Suprapubic skin (tissue), 4 donors: ENCODE data around the gene INSM1. TPM values are rescaled to one million over a fixed set of nuclear protein-coding genes. Genes with fewer than 3 reads are reported as not detected.

ENCODE experiments used
- DNase-seq, 2 donors: peaks; one replicate each; pipeline ENCODE4 v3.0.0-alpha.2; 2019; ENCODE audit warnings: low spot score in 2 of 2
- H3K27ac ChIP-seq: fragments of 200-600 bp; sonication (generic); one replicate; pipeline ENCODE4 v1.5.1; 2019
- H3K27me3 ChIP-seq: fragments of 200-600 bp; sonication (generic); one replicate; pipeline ENCODE4 v1.5.1; 2019
- H3K36me3 ChIP-seq: fragments of 200-600 bp; sonication (generic); one replicate; pipeline ENCODE4 v1.5.1; 2019
- H3K4me1 ChIP-seq: fragments of 200-600 bp; sonication (generic); one replicate; pipeline ENCODE4 v1.5.1; 2019
- H3K4me3 ChIP-seq: fragments of 200-600 bp; sonication (generic); one replicate; pipeline ENCODE4 v1.5.1; 2019; ENCODE audit warnings: mild to moderate bottlenecking
- H3K9me3 ChIP-seq: fragments of 200-600 bp; sonication (generic); one replicate; pipeline ENCODE4 v1.5.1; 2019
- EP300 ChIP-seq: sonication (generic); formaldehyde crosslinking; IDR thresholded peaks from one replicate; pipeline ENCODE4 v1.6.1; 2017; ENCODE audit warnings: antibody characterized with exemption
- POLR2A ChIP-seq, 2 donors: fragments of 450-650 bp; IDR thresholded peaks; one replicate each; pipeline ENCODE4 v1.6.1; 2017; ENCODE audit warnings: antibody characterized with exemption in 2 of 2, mild to moderate bottlenecking in 2 of 2, moderate library complexity in 2 of 2
- POLR2AphosphoS5 ChIP-seq, 3 donors: sonication (generic); formaldehyde crosslinking; IDR thresholded peaks; one replicate each; pipeline ENCODE4 v1.6.1; 2017; ENCODE audit warnings: antibody characterized with exemption in 3 of 3
- WGBS: methylation state at CpG from one replicate; pipeline ENCODE4 v1.1.5; 2018; 5-methylcytosine and 5-hydroxymethylcytosine counted together
- total RNA-seq, 4 donors: library from RNA; depleted of rRNA; stranded (reverse); fragments of >200 nt; gene quantifications; one replicate each; pipeline ENCODE4 v1.1.0, GENCODE V29; 2016
- TF ChIP-seq, protein P1 (sequence below), 2 donors: fragments of 200-600 bp in 1 of 2; fragments of 450-650 bp in 1 of 2; sonication (generic) in 1 of 2; IDR thresholded peaks; one replicate each; pipeline ENCODE4 v1.5.1; 2016 to 2019; ENCODE audit warnings: antibody characterized with exemption in 2 of 2, mild to moderate bottlenecking in 1 of 2, moderate library complexity in 1 of 2

Gene INSM1
- total RNA-seq, 4 donors from 2014 or later, result not detected

DNA sequence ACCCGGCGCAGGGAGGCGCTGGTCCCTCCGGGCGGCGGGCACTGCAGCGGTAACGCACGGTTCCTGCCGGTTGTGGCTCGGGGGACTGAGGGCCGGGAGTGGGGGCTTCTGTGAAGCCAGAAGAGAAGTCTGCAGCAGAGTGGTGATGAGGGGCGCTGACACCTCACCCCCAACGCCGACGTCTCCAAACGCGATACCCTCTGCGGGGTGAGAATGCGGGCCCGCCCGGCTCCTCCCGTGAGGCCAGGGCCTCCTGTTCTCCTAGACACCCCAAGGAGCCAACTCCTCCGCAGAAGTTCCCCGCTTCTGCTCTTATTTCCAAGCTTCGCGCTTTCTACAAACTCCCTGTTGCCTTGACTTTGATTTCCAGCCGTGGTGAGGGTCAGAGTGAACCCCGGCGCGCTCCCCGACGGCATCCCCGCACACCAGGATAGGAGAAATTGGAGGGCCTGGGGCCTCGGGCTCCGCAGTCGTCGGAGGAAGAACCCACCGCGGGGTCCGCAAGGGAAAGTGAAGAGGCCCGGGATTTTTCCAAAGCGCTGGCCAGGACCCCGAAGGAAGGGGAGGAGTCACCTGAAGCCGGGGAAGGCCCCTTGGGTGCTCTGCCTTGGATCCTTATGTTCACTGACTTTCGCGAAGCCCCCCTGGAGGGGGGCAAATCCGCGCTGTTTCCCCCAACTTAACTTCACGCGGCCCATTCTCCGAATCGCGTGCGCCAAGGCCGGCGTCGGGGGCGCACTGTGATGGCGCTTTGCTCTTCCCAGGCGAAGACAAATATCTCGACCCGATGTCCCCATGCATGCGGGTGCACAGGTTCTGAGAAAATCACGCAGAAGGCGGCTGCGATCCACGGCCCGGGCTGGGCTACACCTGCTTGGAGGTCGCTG is 3.1 kb upstream of the INSM1 start:
- peaks cover 97% of the 10 kb centered on the region for H3K27me3 ChIP-seq
- peaks cover 67% of the 10 kb centered on the region for H3K4me1 ChIP-seq
- H3K36me3 ChIP-seq, result no peaks in the 10 kb centered on the region
- TF ChIP-seq POLR2AphosphoS5 (IDR thresholded peaks at IDR 0.05), result no peak
- no peak for TF ChIP-seq POLR2A (IDR thresholded peaks at IDR 0.05)
- no peak for TF ChIP-seq EP300
- TF ChIP-seq, protein P1, sequence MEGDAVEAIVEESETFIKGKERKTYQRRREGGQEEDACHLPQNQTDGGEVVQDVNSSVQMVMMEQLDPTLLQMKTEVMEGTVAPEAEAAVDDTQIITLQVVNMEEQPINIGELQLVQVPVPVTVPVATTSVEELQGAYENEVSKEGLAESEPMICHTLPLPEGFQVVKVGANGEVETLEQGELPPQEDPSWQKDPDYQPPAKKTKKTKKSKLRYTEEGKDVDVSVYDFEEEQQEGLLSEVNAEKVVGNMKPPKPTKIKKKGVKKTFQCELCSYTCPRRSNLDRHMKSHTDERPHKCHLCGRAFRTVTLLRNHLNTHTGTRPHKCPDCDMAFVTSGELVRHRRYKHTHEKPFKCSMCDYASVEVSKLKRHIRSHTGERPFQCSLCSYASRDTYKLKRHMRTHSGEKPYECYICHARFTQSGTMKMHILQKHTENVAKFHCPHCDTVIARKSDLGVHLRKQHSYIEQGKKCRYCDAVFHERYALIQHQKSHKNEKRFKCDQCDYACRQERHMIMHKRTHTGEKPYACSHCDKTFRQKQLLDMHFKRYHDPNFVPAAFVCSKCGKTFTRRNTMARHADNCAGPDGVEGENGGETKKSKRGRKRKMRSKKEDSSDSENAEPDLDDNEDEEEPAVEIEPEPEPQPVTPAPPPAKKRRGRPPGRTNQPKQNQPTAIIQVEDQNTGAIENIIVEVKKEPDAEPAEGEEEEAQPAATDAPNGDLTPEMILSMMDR (IDR thresholded peaks at IDR 0.05), result no peak
- H3K4me3 ChIP-seq, result peak overlapping the region; percentile 7
- DNase-seq, result no peak
- H3K27ac ChIP-seq, result no peak overlapping the region
- 6% methylated on average over 26 of the region's 70 CpGs for WGBS
- no peaks in the 10 kb centered on the region for H3K9me3 ChIP-seq

DNA sequence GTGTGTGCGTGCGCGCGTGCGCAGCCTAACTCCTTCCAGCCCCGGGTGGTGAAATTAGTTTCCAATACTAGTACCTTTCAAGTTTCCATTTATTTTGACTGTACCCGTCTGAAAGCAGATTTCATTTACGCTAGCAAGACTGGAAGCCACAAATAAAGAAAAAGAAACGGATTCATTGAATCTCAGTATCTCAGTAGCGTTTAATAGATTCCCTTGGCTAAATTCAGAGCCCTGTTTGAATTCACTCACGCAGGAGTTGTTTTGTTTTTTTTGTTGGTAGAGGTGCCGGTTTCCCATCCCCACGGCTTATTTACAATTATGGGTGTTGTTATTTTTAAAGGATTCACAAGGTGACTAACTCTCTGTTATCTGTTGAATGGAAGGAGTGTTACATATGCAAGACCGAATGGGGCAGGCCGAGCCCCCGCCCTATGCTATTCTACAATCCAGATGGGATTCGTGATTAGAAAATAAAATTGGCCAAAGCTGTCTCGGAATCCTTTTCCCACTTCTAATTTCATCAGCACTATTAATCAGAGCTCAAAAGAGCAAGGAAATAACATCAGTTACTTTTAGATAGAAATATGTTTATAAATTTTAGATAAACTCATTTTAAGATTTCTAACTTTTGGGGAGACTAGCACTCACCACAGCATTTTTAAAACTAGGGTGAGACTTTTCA is 2.3 kb upstream of the INSM1 start:
- Histone ChIP-seq H3K27me3 (peaks cover 97% of the 10 kb centered on the region), H3K4me3 (no peak overlapping the region), H3K4me1 (peaks cover 59% of the 10 kb centered on the region), H3K27ac (no peak overlapping the region), H3K9me3 (no peaks in the 10 kb centered on the region), H3K36me3 (no peaks in the 10 kb centered on the region)
- no peak for DNase-seq
- no peak for TF ChIP-seq EP300
- TF ChIP-seq, protein P1 (IDR thresholded peaks at IDR 0.05), result no peak
- TF ChIP-seq POLR2AphosphoS5 (IDR thresholded peaks at IDR 0.05), result no peak
- no peak for TF ChIP-seq POLR2A (IDR thresholded peaks at IDR 0.05)
- WGBS, result 16% methylated on average over 18 of the region's 18 CpGs

DNA sequence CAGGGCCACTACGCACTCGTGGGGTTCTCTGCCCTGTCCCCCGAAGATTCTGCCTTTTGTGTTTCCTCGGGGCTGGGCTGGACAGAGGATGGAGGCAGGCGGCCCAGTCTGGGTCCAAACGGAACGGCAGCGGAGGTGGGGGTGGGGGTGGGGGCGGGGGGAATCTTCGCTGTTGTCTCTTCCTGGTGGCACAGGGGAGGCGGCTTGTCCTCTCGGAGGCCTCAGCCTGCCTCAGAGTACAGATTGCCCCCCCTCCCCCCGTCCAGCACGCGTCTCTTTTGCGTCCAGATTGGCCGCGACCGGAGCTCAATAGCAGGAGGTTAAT is 1.4 kb upstream of the INSM1 start:
- no peak overlapping the region for H3K4me3 ChIP-seq
- TF ChIP-seq POLR2AphosphoS5 (IDR thresholded peaks at IDR 0.05), result no peak
- 6% methylated on average over 4 of the region's 19 CpGs for WGBS

DNA sequence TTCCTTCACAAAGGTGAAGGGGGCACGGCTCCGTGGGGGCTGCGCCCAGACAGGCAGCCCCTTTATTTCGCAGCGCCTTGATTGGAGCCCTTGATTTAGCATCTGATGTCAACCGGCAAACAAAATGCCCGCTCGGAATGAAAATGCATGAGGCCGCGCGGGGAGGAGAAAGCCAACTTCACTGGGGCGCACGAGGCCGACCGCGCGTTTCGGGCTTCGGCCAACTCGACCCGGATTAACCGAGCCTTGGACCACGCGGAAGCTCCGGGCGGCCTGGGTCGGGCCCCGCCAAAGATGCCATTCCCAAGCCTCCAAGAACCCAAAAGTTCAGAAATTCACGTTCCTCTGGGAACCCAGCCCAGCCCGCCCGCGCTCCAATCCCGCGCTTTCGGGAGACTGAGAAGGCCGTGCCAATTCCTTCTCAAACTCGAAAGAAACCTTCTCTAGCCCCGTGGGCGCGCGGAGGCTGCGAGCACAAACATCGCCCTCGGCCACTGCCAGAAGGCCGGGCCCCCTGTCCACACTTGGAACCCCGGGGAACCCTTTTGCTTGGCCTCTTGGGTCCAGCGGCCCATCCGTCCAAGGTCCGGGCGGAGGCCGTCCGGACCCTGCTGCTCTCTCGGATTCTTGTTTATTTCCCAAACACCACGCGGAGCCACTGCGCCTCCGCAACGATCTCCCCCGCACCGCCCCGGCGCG is 879 bp upstream of the INSM1 start:
- Histone ChIP-seq H3K4me3 (peak overlapping the region; percentile 55), H3K36me3 (no peaks in the 10 kb centered on the region), H3K4me1 (peaks cover 56% of the 10 kb centered on the region), H3K9me3 (no peaks in the 10 kb centered on the region), H3K27me3 (peaks cover 98% of the 10 kb centered on the region), H3K27ac (no peak overlapping the region)
- WGBS, result under 1% methylated on average over 24 of the region's 63 CpGs
- no peak for TF ChIP-seq POLR2AphosphoS5 (IDR thresholded peaks at IDR 0.05)
- no peak for TF ChIP-seq EP300
- TF ChIP-seq POLR2A (IDR thresholded peaks at IDR 0.05), result no peak
- DNase-seq, result no peak

More for the DNA sequence above, 1.4 kb upstream of the INSM1 start:
- Histone ChIP-seq H3K4me1 (peaks cover 56% of the 10 kb centered on the region), H3K9me3 (no peaks in the 10 kb centered on the region), H3K27me3 (peaks cover 98% of the 10 kb centered on the region), H3K27ac (no peak overlapping the region), H3K36me3 (no peaks in the 10 kb centered on the region)
- DNase-seq, result no peak

DNA sequence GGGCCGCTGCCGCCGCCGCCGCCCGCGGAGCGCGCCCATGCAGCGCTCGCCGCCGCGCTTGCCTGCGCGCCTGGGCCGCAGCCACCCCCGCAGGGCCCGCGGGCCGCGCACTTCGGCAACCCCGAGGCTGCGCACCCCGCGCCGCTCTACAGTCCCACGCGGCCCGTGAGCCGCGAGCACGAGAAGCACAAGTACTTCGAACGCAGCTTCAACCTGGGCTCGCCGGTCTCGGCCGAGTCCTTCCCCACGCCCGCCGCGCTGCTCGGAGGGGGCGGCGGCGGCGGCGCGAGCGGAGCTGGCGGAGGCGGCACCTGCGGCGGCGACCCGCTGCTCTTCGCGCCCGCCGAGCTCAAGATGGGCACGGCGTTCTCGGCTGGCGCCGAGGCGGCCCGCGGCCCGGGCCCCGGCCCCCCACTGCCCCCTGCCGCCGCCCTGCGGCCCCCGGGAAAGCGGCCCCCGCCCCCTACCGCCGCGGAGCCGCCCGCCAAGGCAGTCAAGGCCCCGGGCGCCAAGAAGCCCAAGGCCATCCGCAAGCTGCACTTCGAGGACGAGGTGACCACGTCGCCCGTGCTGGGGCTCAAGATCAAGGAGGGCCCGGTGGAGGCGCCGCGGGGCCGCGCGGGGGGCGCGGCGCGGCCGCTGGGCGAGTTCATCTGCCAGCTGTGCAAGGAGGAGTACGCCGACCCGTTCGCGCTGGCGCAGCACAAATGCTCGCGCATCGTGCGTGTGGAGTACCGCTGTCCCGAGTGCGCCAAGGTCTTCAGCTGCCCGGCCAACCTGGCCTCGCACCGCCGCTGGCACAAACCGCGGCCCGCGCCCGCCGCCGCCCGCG is 730 bp downstream of the INSM1 start:
- Histone ChIP-seq H3K4me3 (peak overlapping the region; percentile 55), H3K4me1 (peaks cover 57% of the 10 kb centered on the region), H3K36me3 (no peaks in the 10 kb centered on the region), H3K9me3 (no peaks in the 10 kb centered on the region), H3K27me3 (peaks cover 87% of the 10 kb centered on the region), H3K27ac (no peak overlapping the region)
- 0% methylated on average over 8 of the region's 130 CpGs for WGBS
- TF ChIP-seq POLR2AphosphoS5 (IDR thresholded peaks at IDR 0.05) (no peak), EP300 (no peak), POLR2A (IDR thresholded peaks at IDR 0.05) (no peak)
- TF ChIP-seq, protein P1 (IDR thresholded peaks at IDR 0.05), result no peak
- DNase-seq, result no peak
